AG04450 (cell line): ENCODE results near the gene SH3BGRL2. TPM values are rescaled to one million over a fixed set of nuclear protein-coding genes. Genes with fewer than 3 reads are reported as not detected.

Source experiments
- CTCF ChIA-PET: fragments of 300-600, 350-600 bp; formaldehyde crosslinking; extraction: SDS; loops from one replicate; lab custom pipeline; 2022; ENCODE audit warnings: antibody characterized with exemption, inconsistent platforms; lab: Charles Lee
- POLR2A ChIA-PET: fragments of 350-600 bp; formaldehyde crosslinking; extraction: SDS; loops from one replicate; lab custom pipeline; 2021; ENCODE audit warnings: antibody characterized with exemption, inconsistent platforms; lab: Yijun Ruan, JAX
- DNase-seq: peaks from one replicate; pipeline ENCODE4 v3.0.0-alpha.2; 2011; ENCODE audit warnings: low read depth, low spot score
- H3K27ac ChIP-seq: one replicate; pipeline ENCODE4 v1.5.1; 2012; ENCODE audit warnings: low read depth, low read length, control low read depth
- H3K27me3 ChIP-seq: one replicate; pipeline ENCODE4 v1.6.0; 2012; ENCODE audit warnings: low read length; ENCODE audit not compliant: control insufficient read depth, insufficient read depth
- H3K4me3 ChIP-seq: 2 replicates; pipeline ENCODE4 v1.5.1; 2011; ENCODE audit warnings: mild to moderate bottlenecking, low read depth, low read length, control low read depth
- H3K9me3 ChIP-seq: 2 replicates; pipeline ENCODE4 v1.5.1; 2012; ENCODE audit warnings: low read length; ENCODE audit not compliant: control insufficient read depth, insufficient read depth
- CTCF ChIP-seq: IDR thresholded peaks from 2 replicates; pipeline ENCODE4 v1.5.1; 2011; ENCODE audit warnings: low read depth, low read length, control low read depth, inconsistent platforms
- polyA plus RNA-seq: library from polyadenylated mRNA; depleted of rRNA; stranded (reverse); fragments of >200 nt; gene quantifications from 2 replicates; pipeline ENCODE4 v1.2.3, GENCODE V29; 2011

The SH3BGRL2 gene
- polyA plus RNA-seq, 1 experiment: 5.4 TPM

- ChIA-PET POLR2A (no interaction called here), CTCF (no interaction called here)
- Histone ChIP-seq H3K4me3 (no peak overlapping the region), H3K27ac (no peak overlapping the region), H3K27me3 (no peaks in the 10 kb centered on the region), H3K9me3 (no peaks in the 10 kb centered on the region)
- TF ChIP-seq CTCF: no peak
- no peak for DNase-seq
Measured at GRCh38 chr6:79621579-79621978, 9.6 kb upstream of the SH3BGRL2 start.

- Histone ChIP-seq H3K27me3 (no peaks in the 10 kb centered on the region), H3K27ac (no peak overlapping the region), H3K9me3 (no peaks in the 10 kb centered on the region), H3K4me3 (no peak overlapping the region)
- ChIA-PET CTCF (no interaction called here), POLR2A (no interaction called here)
- TF ChIP-seq CTCF: no peak
- DNase-seq: no peak
Measured at GRCh38 chr6:79622364-79622763, 8.8 kb upstream of the SH3BGRL2 start.

GRCh38 chr6:79623106-79623505 is 8.0 kb upstream of the SH3BGRL2 start:
- H3K27ac ChIP-seq: no peak overlapping the region
- CTCF ChIA-PET: no interaction called here
- H3K27me3 ChIP-seq: no peaks in the 10 kb centered on the region
- no peak overlapping the region for H3K4me3 ChIP-seq
- POLR2A ChIA-PET: no interaction called here
- TF ChIP-seq CTCF: no peak
- no peaks in the 10 kb centered on the region for H3K9me3 ChIP-seq
- no peak for DNase-seq

- DNase-seq: no peak
- Histone ChIP-seq H3K27me3 (no peaks in the 10 kb centered on the region), H3K9me3 (no peaks in the 10 kb centered on the region), H3K27ac (no peak overlapping the region), H3K4me3 (no peak overlapping the region)
- TF ChIP-seq CTCF: no peak
- ChIA-PET POLR2A (no interaction called here), CTCF (interaction anchor here (1.2 kb wide), 1 partner anchor 55 kb away, joined by 3 read pairs; no protein-coding TSS in a partner anchor)
Measured at GRCh38 chr6:79625746-79626145, 5.4 kb upstream of the SH3BGRL2 start.

GRCh38 chr6:79626811-79627210 is 4.3 kb upstream of the SH3BGRL2 start:
- Histone ChIP-seq H3K4me3 (no peak overlapping the region), H3K9me3 (no peaks in the 10 kb centered on the region), H3K27me3 (no peaks in the 10 kb centered on the region), H3K27ac (no peak overlapping the region)
- no peak for DNase-seq
- ChIA-PET CTCF (no interaction called here), POLR2A (no interaction called here)
- no peak for TF ChIP-seq CTCF
